Neural cell (in vitro differentiated cells): Measurements from ENCODE around the gene CCDC69.

Source experiments
- EZH2 ChIP-seq: fragments of 200-600, 300-800 bp; shearing (Covaris generic), sonication (generic); IDR thresholded peaks from 2 replicates; pipeline ENCODE4 v1.6.1; 2014; ENCODE audit warnings: antibody characterized with exemption, low read length, borderline replicate concordance, mild to moderate bottlenecking; ENCODE audit not compliant: insufficient read depth, poor library complexity, severe bottlenecking
- POLR2AphosphoS5 ChIP-seq: IDR thresholded peaks from 2 replicates; pipeline ENCODE4 v1.6.1; 2012
- RAD21 ChIP-seq: fragments of 450-650 bp; conservative IDR thresholded peaks from 2 replicates; pipeline ENCODE4 v1.6.1; 2014; ENCODE audit warnings: antibody characterized with exemption, mild to moderate bottlenecking, moderate library complexity
- TAF1 ChIP-seq: IDR thresholded peaks from 2 replicates; pipeline ENCODE4 v1.6.1; 2012; ENCODE audit warnings: low read depth
- TF ChIP-seq, protein P1 (sequence below): fragments of 450-650 bp; IDR thresholded peaks from 2 replicates; pipeline ENCODE4 v1.5.1; 2014; ENCODE audit warnings: antibody characterized with exemption, mild to moderate bottlenecking, moderate library complexity; ENCODE audit not compliant: poor library complexity, severe bottlenecking

GRCh38 chr5:151186538-151186937 lies 37.4 kb downstream of the CCDC69 start:
- TF ChIP-seq, protein P1, sequence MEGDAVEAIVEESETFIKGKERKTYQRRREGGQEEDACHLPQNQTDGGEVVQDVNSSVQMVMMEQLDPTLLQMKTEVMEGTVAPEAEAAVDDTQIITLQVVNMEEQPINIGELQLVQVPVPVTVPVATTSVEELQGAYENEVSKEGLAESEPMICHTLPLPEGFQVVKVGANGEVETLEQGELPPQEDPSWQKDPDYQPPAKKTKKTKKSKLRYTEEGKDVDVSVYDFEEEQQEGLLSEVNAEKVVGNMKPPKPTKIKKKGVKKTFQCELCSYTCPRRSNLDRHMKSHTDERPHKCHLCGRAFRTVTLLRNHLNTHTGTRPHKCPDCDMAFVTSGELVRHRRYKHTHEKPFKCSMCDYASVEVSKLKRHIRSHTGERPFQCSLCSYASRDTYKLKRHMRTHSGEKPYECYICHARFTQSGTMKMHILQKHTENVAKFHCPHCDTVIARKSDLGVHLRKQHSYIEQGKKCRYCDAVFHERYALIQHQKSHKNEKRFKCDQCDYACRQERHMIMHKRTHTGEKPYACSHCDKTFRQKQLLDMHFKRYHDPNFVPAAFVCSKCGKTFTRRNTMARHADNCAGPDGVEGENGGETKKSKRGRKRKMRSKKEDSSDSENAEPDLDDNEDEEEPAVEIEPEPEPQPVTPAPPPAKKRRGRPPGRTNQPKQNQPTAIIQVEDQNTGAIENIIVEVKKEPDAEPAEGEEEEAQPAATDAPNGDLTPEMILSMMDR = no peak
- no peak for TF ChIP-seq RAD21
- TF ChIP-seq EZH2 = no peak
- TF ChIP-seq POLR2AphosphoS5 = no peak
- TF ChIP-seq TAF1 = no peak
